Measurements from ENCODE around the gene CIART. TPM values are rescaled to one million over a fixed set of nuclear protein-coding genes. Genes with fewer than 3 reads are reported as not detected.
A peak's percentile ranks its signal among the peaks of the same experiment; 100 is the strongest.

CIART gene
- total RNA-seq, 4 donors from 2014 or later = 0.60 to 4.5 (median 1.5) TPM

DNA sequence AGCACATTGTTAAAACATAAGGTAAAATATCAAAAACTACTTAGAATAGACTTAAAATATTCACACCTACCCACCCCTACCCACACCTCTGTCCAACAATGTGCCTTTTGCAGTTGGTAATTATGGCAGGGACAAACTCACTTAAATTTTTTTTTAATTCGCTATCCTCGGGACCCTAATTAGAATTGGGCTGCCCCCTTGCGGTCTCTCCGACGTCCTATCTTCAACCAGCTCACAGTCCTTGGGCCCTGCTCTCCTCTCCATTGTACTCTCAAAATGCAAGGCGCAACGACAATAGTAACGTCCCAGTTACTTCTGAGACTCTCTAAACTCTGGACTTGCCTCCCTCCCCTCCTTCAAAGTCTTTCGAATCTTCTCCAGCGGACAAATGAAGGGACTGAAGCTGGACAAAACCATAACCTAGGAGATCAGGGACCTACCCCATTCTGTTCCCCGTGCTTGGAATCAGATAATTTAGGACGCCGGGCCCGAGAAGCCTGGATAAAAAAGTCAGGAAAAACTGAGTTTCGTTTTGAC, 1.1 kb upstream of the CIART start:
- H3K27me3 ChIP-seq = no peaks in the 10 kb centered on the region
- H3K9me3 ChIP-seq = no peaks in the 10 kb centered on the region
- H3K4me3 ChIP-seq = peak overlapping the region; percentile 22 to 60 (median 30)
- H3K36me3 ChIP-seq = no peaks in the 10 kb centered on the region
- peak; percentile 78 for DNase-seq
- peak overlapping the region; percentile 82 to 91 (median 90) for H3K27ac ChIP-seq
- TF ChIP-seq, protein P1, sequence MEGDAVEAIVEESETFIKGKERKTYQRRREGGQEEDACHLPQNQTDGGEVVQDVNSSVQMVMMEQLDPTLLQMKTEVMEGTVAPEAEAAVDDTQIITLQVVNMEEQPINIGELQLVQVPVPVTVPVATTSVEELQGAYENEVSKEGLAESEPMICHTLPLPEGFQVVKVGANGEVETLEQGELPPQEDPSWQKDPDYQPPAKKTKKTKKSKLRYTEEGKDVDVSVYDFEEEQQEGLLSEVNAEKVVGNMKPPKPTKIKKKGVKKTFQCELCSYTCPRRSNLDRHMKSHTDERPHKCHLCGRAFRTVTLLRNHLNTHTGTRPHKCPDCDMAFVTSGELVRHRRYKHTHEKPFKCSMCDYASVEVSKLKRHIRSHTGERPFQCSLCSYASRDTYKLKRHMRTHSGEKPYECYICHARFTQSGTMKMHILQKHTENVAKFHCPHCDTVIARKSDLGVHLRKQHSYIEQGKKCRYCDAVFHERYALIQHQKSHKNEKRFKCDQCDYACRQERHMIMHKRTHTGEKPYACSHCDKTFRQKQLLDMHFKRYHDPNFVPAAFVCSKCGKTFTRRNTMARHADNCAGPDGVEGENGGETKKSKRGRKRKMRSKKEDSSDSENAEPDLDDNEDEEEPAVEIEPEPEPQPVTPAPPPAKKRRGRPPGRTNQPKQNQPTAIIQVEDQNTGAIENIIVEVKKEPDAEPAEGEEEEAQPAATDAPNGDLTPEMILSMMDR (IDR thresholded peaks at IDR 0.05) = peak; percentile 71 to 86 (median 73)
- TF ChIP-seq EP300 (IDR thresholded peaks at IDR 0.05; ENCODE audit: low read depth) = no peak
- 2 to 9% methylated on average over 11 to 15 of the region's 15 CpGs for WGBS, 2 donors (ENCODE audit: low coverage in 1 of 2)
- intact Hi-C loops (cut with DNase I; ENCODE audit: low total_unique reads) = no loop called here
- peaks cover 15 to 41% (median 24%) of the 10 kb centered on the region in 4 donors for H3K4me1 ChIP-seq
- in situ Hi-C loops (cut with MboI; ENCODE audit: low pct_ligation_motif_present in 1 of 4, low pct_unique_long_range_greater_than_20kb in 1 of 4, low sequenced_read_pairs in 3 of 4) = no loop called here

DNA sequence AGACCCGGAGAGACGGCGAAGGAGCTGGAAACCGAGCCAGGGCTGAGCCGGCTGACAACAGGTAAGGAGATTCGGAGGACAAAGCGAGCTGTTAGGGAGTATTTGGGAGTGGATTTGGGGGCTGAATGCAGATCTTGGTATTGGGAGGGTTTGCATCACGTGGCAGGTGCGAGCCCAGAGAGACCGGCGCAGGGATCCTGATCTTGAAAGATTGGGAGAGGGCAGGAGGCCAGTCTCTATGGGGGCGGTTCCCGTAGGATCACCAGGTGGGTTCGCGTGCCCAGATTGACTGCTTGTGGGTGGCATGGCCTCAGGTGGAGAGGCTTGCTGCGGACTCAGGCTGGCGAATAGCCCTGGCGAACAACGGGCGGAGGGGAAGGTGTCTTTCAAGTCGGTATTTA, 204 bp downstream of the CIART start:
- in situ Hi-C loops (cut with MboI; ENCODE audit: low pct_ligation_motif_present in 1 of 4, low pct_unique_long_range_greater_than_20kb in 1 of 4, low sequenced_read_pairs in 3 of 4) (no loop called here), intact Hi-C loops (cut with DNase I; ENCODE audit: low total_unique reads) (no loop called here)
- peak overlapping the region; percentile 82 to 91 (median 90) for H3K27ac ChIP-seq
- no peak for DNase-seq
- no peaks in the 10 kb centered on the region for H3K9me3 ChIP-seq
- H3K27me3 ChIP-seq = no peaks in the 10 kb centered on the region
- H3K36me3 ChIP-seq = no peaks in the 10 kb centered on the region
- H3K4me1 ChIP-seq = peaks cover 15 to 41% (median 24%) of the 10 kb centered on the region in 4 donors
- WGBS, 2 donors (ENCODE audit: low coverage in 1 of 2) = 43 to 52% methylated on average over 6 to 21 of the region's 21 CpGs
- peak overlapping the region; percentile 28 to 60 (median 42) for H3K4me3 ChIP-seq
- TF ChIP-seq POLR2A (IDR thresholded peaks at IDR 0.05) (peak; percentile 49), EP300 (IDR thresholded peaks at IDR 0.05; ENCODE audit: low read depth) (no peak), POLR2AphosphoS5 (IDR thresholded peaks at IDR 0.05) (peak in 1 of 3 donors; percentile 80)
- TF ChIP-seq, protein P1 (IDR thresholded peaks at IDR 0.05) = no peak

DNA sequence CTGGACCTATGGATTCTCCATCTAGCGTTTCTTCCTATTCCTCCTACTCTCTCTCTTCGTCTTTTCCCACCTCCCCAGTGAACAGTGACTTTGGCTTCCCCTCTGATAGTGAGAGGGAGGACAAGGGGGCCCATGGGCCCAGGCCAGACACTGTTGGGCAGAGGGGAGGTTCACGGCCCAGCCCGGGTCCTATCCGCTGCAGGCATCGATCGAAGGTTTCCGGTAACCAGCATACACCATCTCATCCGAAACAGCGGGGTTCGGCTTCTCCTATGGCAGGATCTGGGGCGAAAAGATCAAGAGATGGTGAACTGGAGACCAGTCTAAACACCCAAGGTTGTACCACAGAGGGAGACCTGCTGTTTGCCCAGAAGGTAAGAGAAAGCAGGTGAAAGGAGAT, 906 bp downstream of the CIART start:
- Histone ChIP-seq H3K9me3 (no peaks in the 10 kb centered on the region), H3K36me3 (no peaks in the 10 kb centered on the region), H3K4me1 (peaks cover 15 to 41% (median 24%) of the 10 kb centered on the region in 4 donors), H3K4me3 (peak overlapping the region in 3 of 4 donors; percentile 28 to 60 (median 37)), H3K27me3 (no peaks in the 10 kb centered on the region), H3K27ac (peak overlapping the region; percentile 82 to 91 (median 90))
- intact Hi-C loops (cut with DNase I; ENCODE audit: low total_unique reads) = no loop called here
- TF ChIP-seq EP300 (IDR thresholded peaks at IDR 0.05; ENCODE audit: low read depth) (no peak), POLR2A (IDR thresholded peaks at IDR 0.05) (no peak), POLR2AphosphoS5 (IDR thresholded peaks at IDR 0.05) (no peak)
- TF ChIP-seq, protein P1 (IDR thresholded peaks at IDR 0.05) = no peak
- 83 to 90% methylated on average over 2 to 12 of the region's 12 CpGs for WGBS, 2 donors (ENCODE audit: low coverage in 1 of 2)
- in situ Hi-C loops (cut with MboI; ENCODE audit: low pct_ligation_motif_present in 1 of 4, low pct_unique_long_range_greater_than_20kb in 1 of 4, low sequenced_read_pairs in 3 of 4) = no loop called here
- no peak for DNase-seq

DNA sequence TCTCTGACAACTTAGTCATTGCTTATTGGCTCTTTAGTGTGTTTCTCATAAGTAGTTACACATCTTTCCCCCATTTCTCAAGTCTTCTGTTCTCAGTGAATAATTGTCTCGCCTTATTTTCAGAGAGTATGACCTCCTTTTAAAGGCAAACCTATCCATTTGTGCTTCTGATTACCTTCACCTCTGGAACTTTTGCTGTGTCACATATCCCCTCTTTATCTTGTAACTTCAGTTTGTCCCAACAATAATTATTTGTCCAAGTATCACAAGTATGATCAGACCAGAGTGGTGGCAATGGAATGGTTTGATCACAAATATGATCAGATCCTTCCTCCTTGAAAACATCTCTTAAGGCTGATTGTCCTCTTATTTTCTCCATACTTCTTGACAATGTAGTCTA, 6.0 kb downstream of the CIART start:
- no peaks in the 10 kb centered on the region for H3K27me3 ChIP-seq
- 73 to 76% methylated on average over 1 of the region's 1 CpG for WGBS, 2 donors (ENCODE audit: low coverage in 1 of 2)
- DNase-seq = no peak
- no peak overlapping the region for H3K4me3 ChIP-seq
- H3K36me3 ChIP-seq = no peaks in the 10 kb centered on the region
- no peaks in the 10 kb centered on the region for H3K9me3 ChIP-seq
- intact Hi-C loops (cut with DNase I; ENCODE audit: low total_unique reads) (no loop called here), in situ Hi-C loops (cut with MboI; ENCODE audit: low pct_ligation_motif_present in 1 of 4, low pct_unique_long_range_greater_than_20kb in 1 of 4, low sequenced_read_pairs in 3 of 4) (no loop called here)
- no peak overlapping the region for H3K27ac ChIP-seq
- TF ChIP-seq EP300 (IDR thresholded peaks at IDR 0.05; ENCODE audit: low read depth) (no peak), POLR2AphosphoS5 (IDR thresholded peaks at IDR 0.05) (no peak), POLR2A (IDR thresholded peaks at IDR 0.05) (no peak)
- TF ChIP-seq, protein P1 (IDR thresholded peaks at IDR 0.05) = no peak
- peaks cover 0 to 13% (median 6%) of the 10 kb centered on the region in 4 donors for H3K4me1 ChIP-seq
